Astrocyte (in vitro differentiated cells and primary cell): Measurements from ENCODE around the gene DNHD1. TPM values are rescaled to one million over a fixed set of nuclear protein-coding genes. Genes with fewer than 3 reads are reported as not detected.

ENCODE experiments used
- DNase-seq: peaks from one replicate; pipeline ENCODE4 v3.0.0-alpha.2; 2010; ENCODE audit warnings: low read depth
- FAIRE-seq: peaks from 2 replicates; lab custom pipeline; 2011; peaks lifted over from hg19 to GRCh38; lab: Jason Lieb, UNC
- H2AFZ ChIP-seq: 2 replicates; pipeline ENCODE4 v1.6.0; 2012; ENCODE audit warnings: low read depth, low read length, inconsistent platforms
- H3K27ac ChIP-seq: 2 replicates; pipeline ENCODE4 v1.5.1; 2011; ENCODE audit warnings: low read depth, low read length, inconsistent platforms
- H3K27me3 ChIP-seq: 2 replicates; pipeline ENCODE4 v1.6.0; 2011; ENCODE audit warnings: low read length, inconsistent platforms; ENCODE audit not compliant: insufficient read depth
- H3K36me3 ChIP-seq: 2 replicates; pipeline ENCODE4 v1.5.1; 2011; ENCODE audit warnings: low read length, inconsistent platforms; ENCODE audit not compliant: insufficient read depth
- H3K4me1 ChIP-seq: 2 replicates; pipeline ENCODE4 v1.5.1; 2011; ENCODE audit warnings: low read length, inconsistent platforms; ENCODE audit not compliant: insufficient read depth
- H3K4me2 ChIP-seq: 2 replicates; pipeline ENCODE4 v1.6.0; 2012; ENCODE audit warnings: low read length, inconsistent platforms
- H3K4me3 ChIP-seq: 2 replicates; pipeline ENCODE4 v1.5.1; 2011; ENCODE audit warnings: low read depth, mild to moderate bottlenecking, low read length, inconsistent platforms; ENCODE audit not compliant: insufficient read depth
- H3K79me2 ChIP-seq: 2 replicates; pipeline ENCODE4 v1.6.0; 2012; ENCODE audit warnings: mild to moderate bottlenecking, low read length, inconsistent platforms; ENCODE audit not compliant: insufficient read depth
- H3K9ac ChIP-seq: 2 replicates; pipeline ENCODE4 v1.6.0; 2012; ENCODE audit warnings: mild to moderate bottlenecking, low read length, inconsistent platforms
- H3K9me3 ChIP-seq: 2 replicates; pipeline ENCODE4 v1.5.1; 2012; ENCODE audit warnings: low read depth, mild to moderate bottlenecking, low read length, inconsistent platforms; ENCODE audit not compliant: insufficient read depth
- H4K20me1 ChIP-seq: 2 replicates; pipeline ENCODE4 v1.6.0; 2012; ENCODE audit warnings: low read length, inconsistent platforms; ENCODE audit not compliant: insufficient read depth
- H3K27ac Mint-ChIP-seq: one replicate; pipeline ENCODE4 v1.8.0; 2021; ENCODE audit warnings: mild to moderate bottlenecking, mixed read lengths; ENCODE audit not compliant: unreplicated experiment
- H3K27me3 Mint-ChIP-seq: one replicate; pipeline ENCODE4 v1.8.0; 2021; ENCODE audit warnings: low read depth, mixed read lengths; ENCODE audit not compliant: unreplicated experiment
- H3K36me3 Mint-ChIP-seq: one replicate; pipeline ENCODE4 v1.8.0; 2021; ENCODE audit warnings: low read depth, mixed read lengths; ENCODE audit not compliant: unreplicated experiment
- H3K4me1 Mint-ChIP-seq: one replicate; pipeline ENCODE4 v1.8.0; 2021; ENCODE audit warnings: low read depth, mixed read lengths; ENCODE audit not compliant: unreplicated experiment
- H3K4me3 Mint-ChIP-seq: one replicate; pipeline ENCODE4 v1.8.0; 2021; ENCODE audit warnings: mild to moderate bottlenecking, moderate library complexity, mixed read lengths; ENCODE audit not compliant: unreplicated experiment
- H3K9me3 Mint-ChIP-seq: one replicate; pipeline ENCODE4 v1.8.0; 2021; ENCODE audit warnings: mild to moderate bottlenecking, mixed read lengths; ENCODE audit not compliant: unreplicated experiment
- CTCF ChIP-seq: IDR thresholded peaks from 2 replicates; pipeline ENCODE4 v1.5.1; 2011; ENCODE audit warnings: low read depth, mild to moderate bottlenecking, inconsistent platforms, low read length, moderate library complexity; ENCODE audit not compliant: insufficient read depth
- EZH2 ChIP-seq: IDR thresholded peaks from 2 replicates; pipeline ENCODE4 v1.6.1; 2012; ENCODE audit warnings: mild to moderate bottlenecking, low read length, inconsistent platforms; ENCODE audit not compliant: insufficient read depth
- total RNA-seq: library from RNA; stranded (reverse); gene quantifications from 2 replicates; pipeline ENCODE4 v1.2.1, GENCODE V29; 2021

Gene DNHD1
- total RNA-seq, 1 donor from 2014 or later = 8.2 TPM

GRCh38 chr11:6570691-6571427, 73.8 kb downstream of the DNHD1 start:
- no peak for DNase-seq
- peaks cover 14% of the 10 kb centered on the region for H3K4me1 ChIP-seq
- H3K79me2 ChIP-seq = no peaks in the 10 kb centered on the region
- H3K9me3 ChIP-seq = no peaks in the 10 kb centered on the region
- H3K36me3 ChIP-seq = no peaks in the 10 kb centered on the region
- TF ChIP-seq CTCF = no peak
- TF ChIP-seq EZH2 = no peak
- H3K4me3 Mint-ChIP-seq = no peak overlapping the region
- peaks cover 21% of the 10 kb centered on the region for H3K4me1 Mint-ChIP-seq
- no peak overlapping the region for H3K4me3 ChIP-seq
- H3K4me2 ChIP-seq = no peak overlapping the region
- H3K36me3 Mint-ChIP-seq = peaks cover 13% of the 10 kb centered on the region
- no peak overlapping the region for H3K27ac ChIP-seq
- peaks cover 3% of the 10 kb centered on the region for H3K27me3 Mint-ChIP-seq
- peaks cover 20% of the 10 kb centered on the region for H4K20me1 ChIP-seq
- no peak overlapping the region for H2AFZ ChIP-seq
- H3K27ac Mint-ChIP-seq = no peak overlapping the region
- FAIRE-seq = no peak
- H3K27me3 ChIP-seq = no peaks in the 10 kb centered on the region
- H3K9ac ChIP-seq = no peak overlapping the region
- H3K9me3 Mint-ChIP-seq = peaks cover 3% of the 10 kb centered on the region

GRCh38 chr11:6571434-6572008, 74.4 kb downstream of the DNHD1 start:
- Mint-ChIP-seq H3K27ac (no peak overlapping the region), H3K27me3 (peaks cover under 1% of the 10 kb centered on the region), H3K36me3 (peaks cover 12% of the 10 kb centered on the region), H3K9me3 (peaks cover 3% of the 10 kb centered on the region), H3K4me3 (no peak overlapping the region), H3K4me1 (peaks cover 22% of the 10 kb centered on the region)
- no peak for TF ChIP-seq CTCF
- H3K4me2 ChIP-seq = peak overlapping the region; percentile 27
- no peak for FAIRE-seq
- H3K27ac ChIP-seq = no peak overlapping the region
- no peak overlapping the region for H3K4me3 ChIP-seq
- no peaks in the 10 kb centered on the region for H3K27me3 ChIP-seq
- no peaks in the 10 kb centered on the region for H3K79me2 ChIP-seq
- no peak for DNase-seq
- H4K20me1 ChIP-seq = peaks cover 20% of the 10 kb centered on the region
- no peaks in the 10 kb centered on the region for H3K9me3 ChIP-seq
- no peaks in the 10 kb centered on the region for H3K36me3 ChIP-seq
- peaks cover 15% of the 10 kb centered on the region for H3K4me1 ChIP-seq
- H2AFZ ChIP-seq = no peak overlapping the region
- no peak overlapping the region for H3K9ac ChIP-seq

- Mint-ChIP-seq H3K36me3 (peaks cover 11% of the 10 kb centered on the region), H3K4me1 (peaks cover 29% of the 10 kb centered on the region), H3K4me3 (no peak overlapping the region), H3K27me3 (no peaks in the 10 kb centered on the region), H3K27ac (no peak overlapping the region), H3K9me3 (peaks cover 4% of the 10 kb centered on the region)
- no peak for TF ChIP-seq CTCF
- no peak for TF ChIP-seq EZH2
- DNase-seq (peak; percentile 91), FAIRE-seq (no peak)
- Histone ChIP-seq H4K20me1 (peaks cover 20% of the 10 kb centered on the region), H3K9ac (no peak overlapping the region), H3K27me3 (no peaks in the 10 kb centered on the region), H3K79me2 (no peaks in the 10 kb centered on the region), H3K27ac (no peak overlapping the region), H3K9me3 (no peaks in the 10 kb centered on the region), H3K4me3 (no peak overlapping the region), H3K4me2 (peak overlapping the region; percentile 27), H3K36me3 (no peaks in the 10 kb centered on the region), H2AFZ (no peak overlapping the region), H3K4me1 (peaks cover 22% of the 10 kb centered on the region)
Observed at GRCh38 chr11:6572215-6572614, 75.1 kb downstream of the DNHD1 start.
